HG03097 (cell line): ENCODE data around the gene MVB12B.

Experiments used
- ATAC-seq: cut with Tn5 transposase; IDR thresholded peaks from one replicate; pipeline ENCODE4 v1.9.1; 2021; ENCODE audit not compliant: unreplicated experiment, low FRiP score

The MVB12B gene

DNA sequence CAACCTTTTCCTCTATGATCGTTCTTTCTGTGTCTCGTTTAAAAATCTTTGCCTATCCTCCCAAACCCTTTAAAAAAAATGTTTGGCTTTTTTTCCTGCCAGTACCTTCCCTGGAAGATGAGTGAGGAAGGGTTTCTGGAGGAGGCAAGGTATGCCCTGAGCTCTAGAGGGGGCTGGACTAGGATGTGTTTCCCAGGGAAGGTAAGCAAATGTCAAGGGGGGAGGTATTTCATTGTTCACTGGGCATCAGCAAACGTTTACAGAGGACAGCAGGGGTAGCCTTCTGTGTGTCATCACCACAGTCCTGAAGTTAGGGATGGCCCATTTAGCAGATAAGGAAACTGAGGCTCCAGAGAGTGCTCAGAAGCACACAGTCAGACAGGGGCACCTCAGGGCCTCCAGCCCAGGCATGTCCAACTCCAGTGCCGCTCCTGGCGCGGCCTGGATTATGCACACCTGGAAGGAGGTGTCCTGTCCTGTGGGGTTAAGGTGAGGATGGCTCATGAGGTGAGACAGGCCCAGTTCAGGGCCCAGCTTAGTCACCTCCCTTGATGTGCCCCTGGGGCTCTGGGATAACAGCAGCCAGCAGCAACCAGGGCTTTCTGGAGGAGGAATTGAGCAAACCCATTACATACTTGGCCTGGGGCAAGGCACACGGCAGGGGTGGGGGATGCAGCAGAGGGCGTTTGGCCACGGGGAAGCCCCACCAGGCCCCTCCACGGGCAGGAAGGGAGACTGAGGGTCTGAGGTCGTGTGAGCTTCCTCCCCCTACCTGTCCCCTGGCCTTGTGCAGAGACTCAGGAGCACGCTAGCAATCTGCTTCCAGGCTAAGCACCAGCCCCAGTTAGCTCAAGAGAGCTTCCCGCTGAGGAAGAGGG, 186.8 kb downstream of the MVB12B start:
- no peak for ATAC-seq

DNA sequence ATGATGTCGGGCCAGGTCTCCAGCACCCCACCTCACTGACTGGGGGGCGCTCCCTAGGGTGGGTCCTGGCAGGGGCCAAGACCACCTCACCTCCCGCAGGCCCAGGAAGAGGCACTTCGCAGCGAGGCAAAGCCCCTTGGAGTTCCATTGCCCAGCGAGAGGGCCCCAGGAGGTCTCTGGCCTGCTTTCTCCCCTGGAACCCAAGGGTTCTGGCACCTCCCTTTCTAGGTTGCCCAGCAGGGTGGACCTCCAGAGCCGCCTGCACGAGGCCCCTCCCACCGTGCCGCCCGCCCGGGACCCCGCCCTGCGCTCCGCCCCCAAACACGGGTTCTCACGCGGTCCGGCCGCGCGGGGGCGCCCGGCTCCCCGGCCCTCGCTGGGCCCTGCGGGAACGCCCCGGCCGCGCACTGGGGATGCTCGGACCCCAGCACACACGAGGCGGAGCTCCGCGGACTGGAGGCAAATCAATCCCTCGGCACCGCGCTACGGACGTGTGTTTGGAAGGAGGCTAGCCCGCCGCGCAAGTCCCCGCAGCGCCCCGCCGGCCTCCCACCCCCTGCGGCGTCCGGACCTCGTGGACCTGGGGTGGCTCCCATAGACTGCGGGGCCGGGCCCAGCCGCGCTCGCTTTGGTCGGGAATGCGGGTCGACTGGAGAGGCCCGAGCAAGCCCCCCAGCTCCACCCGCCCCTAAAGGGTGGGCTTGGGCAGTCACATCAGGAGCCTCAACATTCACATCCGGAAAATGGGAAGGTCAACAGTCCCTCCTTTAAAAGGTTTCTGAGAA, 187.6 kb downstream of the MVB12B start:
- ATAC-seq, result no peak

DNA sequence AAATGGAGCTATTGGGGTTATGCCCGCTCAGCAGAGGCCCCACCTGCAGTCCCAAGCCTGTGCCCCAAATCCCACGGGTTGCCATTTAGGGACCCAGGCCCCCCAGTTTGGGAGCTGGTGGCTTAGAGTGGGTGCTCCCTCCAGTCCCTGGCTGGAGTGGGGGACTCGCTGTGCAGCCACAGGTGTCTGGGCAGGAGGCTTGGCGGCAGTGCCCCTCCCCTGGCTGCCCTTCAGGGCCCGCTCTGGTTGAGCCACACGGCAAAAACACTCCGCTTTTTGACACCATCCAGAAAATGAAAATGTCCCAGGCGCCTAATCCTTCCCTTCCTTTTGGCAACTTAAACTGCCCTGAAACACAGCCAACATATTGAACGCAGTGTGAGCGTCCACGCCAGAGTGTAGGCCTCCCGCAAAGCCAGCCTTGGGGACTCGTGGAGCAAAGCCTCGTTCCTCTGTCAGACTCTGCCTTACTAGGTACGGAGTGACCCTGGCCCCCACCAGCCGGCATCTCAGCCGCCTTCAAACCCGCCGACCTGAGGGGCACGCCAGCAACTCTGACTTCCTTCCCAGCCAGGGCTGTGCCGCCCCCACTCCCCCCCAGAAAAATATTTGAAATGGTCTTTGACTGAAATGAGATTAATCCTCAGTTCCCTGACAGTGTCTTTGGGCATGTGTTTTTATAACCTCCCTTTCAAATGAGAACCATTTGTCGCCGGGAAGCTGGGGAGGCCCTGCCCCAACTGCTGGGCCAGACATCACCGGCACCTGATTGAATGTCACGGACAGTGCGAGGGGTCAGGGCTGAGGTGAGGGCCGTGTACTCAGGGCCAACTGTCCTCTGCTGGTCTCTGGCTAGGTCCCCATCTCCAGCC, 188.6 kb downstream of the MVB12B start:
- ATAC-seq, result no peak

DNA sequence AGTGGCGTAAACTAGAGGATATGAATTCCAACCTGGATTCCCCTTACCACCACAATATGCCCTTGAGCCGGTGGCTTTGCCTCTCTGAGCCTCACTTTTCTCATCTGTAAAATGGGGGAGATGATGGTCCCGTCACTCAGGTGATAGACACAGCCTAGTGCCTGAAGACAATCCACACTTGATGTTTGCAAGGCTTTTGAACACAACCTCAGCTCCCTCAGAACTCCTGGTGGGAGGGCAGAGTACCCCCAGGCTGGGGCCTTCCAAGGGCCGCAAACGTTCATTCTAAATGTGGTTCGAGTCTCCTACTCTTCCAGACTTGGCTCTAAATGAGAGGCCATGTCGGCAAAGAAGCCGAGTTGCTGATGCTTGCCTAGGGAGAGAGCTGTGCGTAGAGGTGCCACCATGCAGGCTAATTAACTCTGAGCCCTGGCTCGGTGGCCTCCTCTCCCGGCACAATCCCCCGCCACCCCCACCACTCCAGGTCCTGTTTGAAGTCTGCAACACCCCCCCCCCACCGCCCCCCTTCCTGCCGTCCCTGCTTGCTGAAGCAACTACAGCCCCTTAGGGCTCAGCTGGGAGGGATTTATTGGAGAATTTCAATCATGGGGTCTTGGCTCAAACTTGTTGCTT, 189.4 kb downstream of the MVB12B start:
- ATAC-seq, result no peak

DNA sequence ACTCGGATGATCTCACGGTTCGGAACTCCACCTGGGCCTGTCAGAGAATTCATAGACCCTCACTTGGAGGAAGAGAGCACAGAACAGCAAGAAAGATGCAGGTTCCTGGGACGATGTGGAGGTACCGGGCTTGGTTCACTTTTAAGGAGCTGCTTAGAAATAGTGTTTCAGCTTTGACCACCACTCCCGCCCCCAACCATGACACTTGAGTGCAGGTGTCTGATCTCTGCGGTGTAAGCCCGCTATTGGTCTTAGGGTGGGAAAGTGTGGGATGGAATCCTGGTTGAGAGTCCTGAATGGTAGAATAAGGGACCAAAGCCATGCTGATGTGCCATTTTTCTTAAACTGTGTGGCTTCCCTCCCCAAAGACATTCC, 189.9 kb downstream of the MVB12B start:
- no peak for ATAC-seq

DNA sequence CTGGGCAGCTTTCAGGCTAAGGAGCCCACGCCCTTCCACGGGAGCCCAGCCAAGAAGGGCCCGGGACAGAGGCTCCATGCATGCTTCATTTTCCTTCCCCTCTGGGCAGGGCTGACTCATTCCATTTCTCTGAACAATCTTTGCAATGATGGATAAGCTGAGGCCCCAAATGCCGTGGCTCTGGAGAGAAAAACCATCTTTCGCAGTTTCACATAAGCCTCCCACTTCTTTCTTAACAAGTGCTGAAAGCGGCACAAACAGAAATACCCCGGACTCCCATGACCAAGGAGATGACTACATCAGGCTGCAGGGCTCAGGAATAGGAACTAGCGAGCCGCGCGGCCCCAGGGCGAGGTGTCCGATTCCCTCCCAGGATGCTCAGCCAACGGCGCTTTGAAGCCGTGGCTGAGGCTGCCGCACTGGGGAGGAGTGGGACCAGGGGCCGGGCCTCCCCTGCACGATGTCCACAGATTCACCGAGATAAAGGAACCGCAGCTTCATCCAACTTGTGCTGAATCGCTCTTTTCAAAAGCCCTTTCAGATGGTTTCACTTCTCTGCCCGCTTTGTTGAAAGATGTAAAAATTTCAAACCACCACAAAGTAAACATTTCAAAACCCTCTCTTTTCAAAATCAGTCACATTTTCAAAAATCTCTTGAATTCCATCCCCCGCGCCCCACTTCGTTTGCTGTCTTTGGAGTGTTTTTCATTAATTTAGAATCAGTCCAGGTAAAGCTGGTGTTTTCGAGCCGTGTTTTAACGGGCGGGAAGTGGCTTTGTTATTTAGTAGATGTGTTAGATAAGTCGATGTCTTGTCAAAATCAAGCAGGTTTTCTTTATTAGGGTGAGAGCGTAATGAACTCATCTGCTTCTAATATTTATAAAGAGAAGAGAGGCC, 190.6 kb downstream of the MVB12B start:
- no peak for ATAC-seq

DNA sequence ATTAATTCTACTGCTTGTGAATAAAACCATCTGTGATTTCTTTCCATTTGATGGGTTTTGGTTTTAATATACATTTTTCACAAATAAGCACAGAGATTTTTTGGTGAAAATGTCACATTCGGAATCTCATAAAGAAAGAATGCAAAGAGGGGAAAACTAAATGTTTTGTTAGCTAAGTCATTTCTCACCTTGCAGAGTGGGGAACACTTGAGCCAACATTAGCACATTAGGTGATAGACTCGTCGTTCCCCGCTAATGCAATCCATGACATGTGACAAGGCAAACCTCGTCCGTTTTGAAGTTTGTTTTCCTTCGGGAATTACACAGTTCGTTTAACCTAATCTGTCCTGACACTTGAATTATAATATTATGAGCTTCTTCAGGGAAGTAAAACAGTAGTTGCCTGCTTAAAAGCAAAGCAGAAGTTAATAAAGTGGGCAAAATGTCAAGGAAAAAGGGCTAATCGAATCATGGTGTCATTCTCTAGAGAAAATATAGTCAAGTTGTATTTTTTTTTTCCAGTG, 191.3 kb downstream of the MVB12B start:
- ATAC-seq, result no peak

DNA sequence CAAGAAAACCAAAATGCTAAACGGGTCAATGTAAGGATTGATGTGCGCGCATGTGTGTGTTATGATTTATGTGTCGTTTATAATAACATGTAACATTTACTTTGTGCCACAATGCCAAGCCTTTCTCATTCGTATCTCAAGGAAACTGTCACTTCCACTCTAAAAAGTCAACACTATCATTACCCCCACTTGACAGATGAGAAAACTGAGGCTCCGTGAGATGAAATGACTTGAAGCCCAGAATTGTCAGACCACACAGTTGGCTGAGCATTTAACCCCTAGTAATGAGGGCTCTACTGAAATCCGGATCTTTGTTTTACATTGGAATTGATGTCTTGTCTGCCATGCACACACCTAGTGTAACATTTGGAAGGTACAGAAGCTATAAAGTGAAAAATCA, 192.1 kb downstream of the MVB12B start:
- no peak for ATAC-seq

DNA sequence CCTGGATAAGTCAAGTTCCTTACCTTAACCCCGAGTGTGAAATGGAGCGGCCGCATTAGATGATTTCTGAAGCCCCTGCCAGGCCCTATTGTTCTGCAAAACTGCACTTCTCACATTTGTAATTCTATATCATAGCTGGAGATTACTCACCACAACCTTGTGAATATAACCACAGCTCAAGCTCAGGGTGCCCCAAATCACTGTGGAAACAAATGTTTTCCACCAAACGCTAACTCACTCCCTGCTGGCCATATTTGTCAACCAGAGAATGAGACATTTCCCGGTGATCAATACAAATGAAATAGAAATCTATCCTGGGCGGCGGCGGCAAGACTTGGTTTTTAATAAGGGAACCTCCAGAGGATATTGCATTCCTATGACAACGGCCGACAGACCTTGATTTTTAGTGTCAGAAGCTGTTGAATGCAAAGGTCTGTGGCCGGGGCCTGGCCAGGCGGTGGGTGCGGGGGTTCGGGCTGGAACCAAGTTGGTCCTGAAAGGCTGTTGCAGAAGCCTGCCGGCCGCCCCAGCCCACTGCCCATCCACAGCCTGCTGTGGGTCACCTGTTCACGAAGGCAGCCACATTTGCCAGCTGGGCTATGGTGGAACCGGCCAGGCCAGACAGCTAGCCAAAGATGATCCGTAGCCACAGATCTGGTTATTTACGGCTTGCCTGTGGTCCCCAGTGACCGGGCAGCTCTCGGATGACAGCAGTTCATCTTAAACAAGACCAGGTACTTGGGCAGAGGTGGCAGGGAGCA, 193.2 kb downstream of the MVB12B start:
- ATAC-seq, result no peak

DNA sequence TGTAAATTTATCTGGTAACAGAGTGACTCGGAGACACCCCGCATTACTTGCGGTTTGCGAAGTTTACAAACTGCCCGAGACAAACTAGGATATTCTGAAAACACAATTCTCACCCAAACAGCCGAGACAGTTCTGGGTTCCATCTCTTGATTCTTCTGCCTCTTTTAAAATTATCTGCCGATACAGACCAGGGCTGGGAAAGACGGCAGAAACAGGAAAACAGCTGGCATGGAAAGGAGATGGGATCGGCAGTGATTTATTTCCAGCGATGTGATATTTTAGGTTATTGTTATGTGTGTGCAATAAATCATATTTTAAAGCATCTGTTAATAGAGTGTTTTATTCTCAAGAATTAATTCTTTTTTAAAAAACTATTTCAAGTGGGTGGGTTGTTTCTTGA, 193.8 kb downstream of the MVB12B start:
- ATAC-seq, result no peak

DNA sequence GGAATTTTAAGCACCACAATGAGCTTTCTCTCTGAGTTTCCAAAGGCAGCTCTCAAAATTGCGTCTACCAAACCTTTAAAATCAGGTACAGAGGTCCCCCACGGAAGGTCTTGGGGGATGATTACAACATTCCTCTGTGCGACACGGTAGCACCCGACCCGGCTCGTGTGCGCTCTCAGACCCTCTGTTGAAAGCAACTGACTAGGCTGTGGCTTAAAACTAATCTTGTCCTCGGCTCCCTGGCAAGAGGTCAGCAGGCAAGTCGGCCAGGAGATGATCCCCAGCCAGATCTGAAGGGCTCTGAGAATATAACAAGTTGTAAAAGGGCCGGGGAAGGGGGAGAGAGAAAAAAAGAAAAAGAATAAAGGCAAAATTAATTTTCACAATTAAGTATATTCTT, 194.5 kb downstream of the MVB12B start:
- no peak for ATAC-seq

DNA sequence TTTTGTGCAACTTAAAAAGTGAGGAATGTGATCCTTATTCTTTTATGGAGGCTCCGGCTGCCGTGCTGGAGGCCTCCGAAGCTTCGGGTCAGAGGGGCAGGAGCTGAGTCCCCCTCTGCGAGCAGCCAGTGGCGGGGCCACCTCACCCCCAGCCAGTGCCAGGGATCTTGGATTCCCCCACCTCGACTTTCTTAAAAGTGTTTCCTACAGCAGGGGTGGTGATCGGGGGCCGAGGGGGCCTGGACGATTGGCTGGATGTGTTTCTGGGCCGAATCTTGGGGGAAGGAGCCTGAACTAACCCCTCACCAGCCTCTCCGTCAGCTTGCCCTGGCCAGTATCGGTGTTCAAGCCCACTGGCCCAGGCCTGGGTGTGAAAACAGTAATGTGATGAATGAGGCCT, 194.9 kb downstream of the MVB12B start:
- no peak for ATAC-seq

DNA sequence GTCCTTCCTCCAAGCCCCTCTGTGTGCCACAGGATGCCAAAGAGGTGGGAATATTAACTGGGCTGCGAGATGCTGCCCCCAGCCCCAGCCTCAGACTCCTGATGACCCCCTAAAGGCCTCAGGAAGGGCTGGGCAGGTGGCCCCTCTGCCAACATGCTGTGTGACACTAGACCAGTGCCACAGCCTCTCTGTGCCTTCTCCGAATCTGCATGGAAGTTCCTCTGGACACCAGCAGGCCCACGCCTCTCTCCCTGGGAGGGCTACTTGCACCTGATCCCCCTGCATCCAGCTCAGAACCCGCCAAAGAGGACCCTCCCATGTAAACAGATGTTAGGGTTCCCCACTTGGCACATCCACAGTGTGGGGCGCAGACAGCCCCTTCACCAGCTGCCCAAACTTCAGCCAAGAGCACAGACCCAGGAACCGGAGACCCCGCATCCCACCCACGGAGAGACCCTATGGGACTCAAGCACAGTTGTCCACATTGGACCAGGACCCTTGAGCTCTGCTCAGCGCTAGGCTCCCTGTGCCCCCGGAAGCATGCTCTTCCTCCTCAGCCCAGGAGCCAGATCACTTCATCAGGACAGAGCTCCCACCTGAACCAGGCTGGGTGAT, 195.5 kb downstream of the MVB12B start:
- ATAC-seq, result no peak

DNA sequence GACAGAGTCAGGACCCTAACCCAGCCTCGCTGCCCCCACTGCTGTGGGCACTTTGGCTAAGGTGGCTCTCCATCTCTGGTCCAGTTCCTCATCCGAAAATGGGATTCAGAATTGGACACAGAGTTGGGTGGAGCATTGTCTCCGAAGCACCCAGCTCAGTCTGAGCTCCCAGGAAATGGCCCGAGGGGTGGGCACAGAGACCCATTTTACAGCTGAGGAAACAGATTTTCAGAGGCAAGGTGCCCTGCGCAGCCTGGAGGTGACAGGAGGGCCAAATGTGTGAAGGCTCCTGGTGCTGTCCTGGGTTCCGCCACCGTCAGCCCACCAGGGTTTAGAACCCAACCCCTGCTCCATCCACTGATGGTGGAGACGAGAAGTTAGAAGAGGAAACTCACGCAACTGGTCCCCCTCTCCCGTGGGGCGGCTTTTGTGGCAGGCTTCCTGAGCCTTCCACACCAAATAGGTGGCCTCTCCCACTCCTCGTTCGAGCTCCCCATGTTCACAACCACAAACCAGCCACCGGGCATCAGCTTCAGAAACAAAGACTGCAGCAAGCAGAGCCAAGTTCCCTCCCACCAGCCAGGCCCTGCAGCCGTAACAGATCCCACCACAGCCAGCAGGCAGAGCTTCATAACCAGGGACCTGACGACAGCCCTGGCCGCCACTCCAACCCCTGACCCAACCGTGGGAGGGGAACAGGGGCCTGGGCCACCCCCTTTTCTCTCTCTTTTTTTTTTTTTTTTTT, 196.2 kb downstream of the MVB12B start:
- no peak for ATAC-seq

DNA sequence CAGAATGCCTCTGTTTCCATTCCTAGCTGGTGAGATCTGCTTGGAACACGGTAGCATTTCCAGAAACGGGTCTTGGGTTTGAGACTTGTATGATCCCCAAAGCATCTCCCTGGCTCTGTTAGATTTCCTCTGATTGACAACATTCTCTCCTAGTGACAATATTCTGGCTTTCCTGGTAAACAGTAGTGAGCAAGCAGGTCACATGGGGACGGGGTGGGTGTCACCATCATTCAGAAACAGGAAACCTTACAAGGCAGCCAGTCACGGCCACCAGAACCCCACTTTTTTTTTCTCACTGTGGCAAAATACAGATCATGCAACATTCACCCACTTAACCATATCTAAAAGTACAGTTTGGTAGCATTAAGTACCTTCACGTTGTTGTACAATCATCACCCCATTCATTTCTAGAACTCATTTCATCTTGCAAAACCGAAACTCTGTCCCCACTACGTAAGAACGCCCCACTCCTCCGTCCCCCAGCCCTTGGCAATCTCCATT, 197.0 kb downstream of the MVB12B start:
- no peak for ATAC-seq

DNA sequence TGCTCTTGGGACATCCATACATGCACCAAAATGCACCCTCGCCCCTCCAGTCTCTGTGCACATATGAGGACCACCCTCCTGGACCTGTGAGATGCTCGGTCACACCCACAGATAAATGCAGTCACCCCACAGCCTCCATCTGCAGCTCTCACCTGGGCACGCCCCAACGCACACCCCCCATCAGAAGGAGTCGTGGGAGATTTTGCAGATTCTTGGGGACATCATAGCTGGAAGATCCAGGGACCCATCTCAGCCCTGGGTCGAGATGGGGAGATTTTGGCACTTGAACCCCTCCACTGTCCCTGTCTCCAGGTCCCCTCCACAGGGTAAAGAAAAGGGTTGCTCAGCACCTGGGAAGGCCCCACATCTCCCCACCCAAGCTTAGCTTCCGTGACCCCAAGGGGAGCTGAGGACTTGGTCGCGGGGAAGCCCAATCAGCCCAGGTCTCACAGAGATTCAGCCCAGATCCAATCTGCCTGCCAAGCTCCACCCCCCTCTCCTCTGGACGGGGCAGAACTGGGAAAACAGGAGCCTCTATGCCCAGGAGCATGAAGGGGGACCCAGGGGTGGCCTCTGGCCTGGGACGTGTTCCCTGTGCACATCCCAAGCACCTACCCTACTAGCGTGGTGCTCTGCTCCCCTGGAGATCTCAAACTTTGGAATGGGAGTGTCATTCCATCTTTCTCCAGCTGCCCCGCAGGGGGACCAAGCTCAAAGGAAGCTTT, 197.9 kb downstream of the MVB12B start:
- ATAC-seq, result no peak
